Measurements from ENCODE around the gene TTL.

DNA sequence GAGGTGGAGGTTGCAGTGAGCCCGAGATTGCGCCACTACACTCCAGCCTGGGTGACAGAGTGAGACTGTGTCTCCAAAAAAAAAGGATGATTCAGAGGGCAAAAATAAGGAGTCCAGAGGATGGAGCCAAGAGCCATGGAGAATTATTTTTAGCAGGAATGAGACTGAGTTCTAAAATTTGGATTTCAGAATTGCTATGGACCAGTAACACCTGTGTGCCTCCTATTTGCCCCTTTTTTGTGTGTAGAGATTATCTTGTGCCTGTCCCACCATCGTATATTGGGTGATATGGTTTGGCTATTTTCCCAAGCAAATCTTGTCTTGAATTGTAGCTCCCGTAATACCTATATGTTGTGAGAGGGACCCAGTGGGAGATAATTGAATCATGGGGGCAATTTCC is 32.1 kb upstream of the TTL start:
- TF ChIP-seq POLR2A (IDR thresholded peaks at IDR 0.05) (no peak), POLR2AphosphoS5 (IDR thresholded peaks at IDR 0.05) (no peak)
- TF ChIP-seq, protein P1, sequence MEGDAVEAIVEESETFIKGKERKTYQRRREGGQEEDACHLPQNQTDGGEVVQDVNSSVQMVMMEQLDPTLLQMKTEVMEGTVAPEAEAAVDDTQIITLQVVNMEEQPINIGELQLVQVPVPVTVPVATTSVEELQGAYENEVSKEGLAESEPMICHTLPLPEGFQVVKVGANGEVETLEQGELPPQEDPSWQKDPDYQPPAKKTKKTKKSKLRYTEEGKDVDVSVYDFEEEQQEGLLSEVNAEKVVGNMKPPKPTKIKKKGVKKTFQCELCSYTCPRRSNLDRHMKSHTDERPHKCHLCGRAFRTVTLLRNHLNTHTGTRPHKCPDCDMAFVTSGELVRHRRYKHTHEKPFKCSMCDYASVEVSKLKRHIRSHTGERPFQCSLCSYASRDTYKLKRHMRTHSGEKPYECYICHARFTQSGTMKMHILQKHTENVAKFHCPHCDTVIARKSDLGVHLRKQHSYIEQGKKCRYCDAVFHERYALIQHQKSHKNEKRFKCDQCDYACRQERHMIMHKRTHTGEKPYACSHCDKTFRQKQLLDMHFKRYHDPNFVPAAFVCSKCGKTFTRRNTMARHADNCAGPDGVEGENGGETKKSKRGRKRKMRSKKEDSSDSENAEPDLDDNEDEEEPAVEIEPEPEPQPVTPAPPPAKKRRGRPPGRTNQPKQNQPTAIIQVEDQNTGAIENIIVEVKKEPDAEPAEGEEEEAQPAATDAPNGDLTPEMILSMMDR (IDR thresholded peaks at IDR 0.05 in 8 of 11, conservative IDR thresholded peaks at IDR 0.05 in 3 of 11): no peak

Data from spleen (tissue), 7 donors.